HL-60 (cell line): ENCODE results near the gene BMP7.

Experiments used
- DNase-seq, 2 experiments: peaks; one replicate each; pipeline ENCODE4 v3.0.0-alpha.2; 2010 to 2020; ENCODE audit warnings: low read depth in 1 of 2, low spot score in 1 of 2
- H3K27ac ChIP-seq: fragments of 250-450 bp; sonication (Bioruptor Pico); replicated peaks from 2 replicates; pipeline ENCODE4 v1.5.1; 2020; ENCODE audit warnings: mild to moderate bottlenecking, moderate library complexity
- H3K27me3 ChIP-seq: fragments of 250-450 bp; sonication (Bioruptor Pico); 2 replicates; pipeline ENCODE4 v1.5.1; 2021; ENCODE audit warnings: mild to moderate bottlenecking, moderate library complexity; ENCODE audit not compliant: insufficient read depth, poor library complexity, severe bottlenecking
- H3K4me3 ChIP-seq: replicated peaks from 2 replicates; pipeline ENCODE4 v1.5.1; 2011; ENCODE audit warnings: mild to moderate bottlenecking, control low read depth, low read length; ENCODE audit not compliant: insufficient read depth
- CTCF ChIP-seq: IDR thresholded peaks from one replicate; pipeline ENCODE4 v1.5.1; 2011; ENCODE audit warnings: low read length, control low read depth, inconsistent platforms; ENCODE audit not compliant: insufficient read depth
- GABPA ChIP-seq: IDR thresholded peaks from 2 replicates; pipeline ENCODE4 v1.6.1; 2012; ENCODE audit warnings: low read depth
- POLR2AphosphoS5 ChIP-seq: IDR thresholded peaks from 2 replicates; pipeline ENCODE4 v1.6.1; 2012; ENCODE audit warnings: low read depth
- REST ChIP-seq: IDR thresholded peaks from 2 replicates; pipeline ENCODE4 v1.6.1; 2012; ENCODE audit warnings: low read depth; ENCODE audit not compliant: insufficient replicate concordance
- SPI1 ChIP-seq: IDR thresholded peaks from 2 replicates; pipeline ENCODE4 v1.6.1; 2012; ENCODE audit warnings: low read depth, mild to moderate bottlenecking, borderline replicate concordance

BMP7 gene

DNA sequence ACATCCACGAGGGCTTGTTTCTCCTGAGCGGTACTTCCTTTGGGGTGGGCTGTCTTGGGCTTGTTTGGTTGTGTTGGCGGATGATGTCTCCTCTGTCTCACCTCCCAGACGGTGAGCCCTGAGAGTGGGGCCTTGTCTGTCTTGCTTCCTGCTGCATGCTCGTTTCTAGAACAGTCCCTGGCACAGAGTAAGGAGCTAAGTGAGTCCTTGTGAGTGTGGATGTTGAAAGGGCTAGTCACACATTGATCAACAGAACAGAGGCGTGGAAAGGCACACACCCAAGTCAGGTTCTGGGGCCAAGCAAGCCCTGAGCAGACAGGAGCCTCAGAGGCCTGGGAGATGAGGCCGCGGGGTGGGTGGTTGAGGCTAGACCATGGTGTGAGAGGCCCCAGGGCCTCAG is 111.0 kb downstream of the BMP7 start:
- Histone ChIP-seq H3K4me3 (no peak overlapping the region), H3K27me3 (peaks cover 4% of the 10 kb centered on the region), H3K27ac (no peak overlapping the region)
- DNase-seq = no peak
- TF ChIP-seq SPI1 (no peak), POLR2AphosphoS5 (no peak), GABPA (no peak), REST (no peak), CTCF (no peak)

DNA sequence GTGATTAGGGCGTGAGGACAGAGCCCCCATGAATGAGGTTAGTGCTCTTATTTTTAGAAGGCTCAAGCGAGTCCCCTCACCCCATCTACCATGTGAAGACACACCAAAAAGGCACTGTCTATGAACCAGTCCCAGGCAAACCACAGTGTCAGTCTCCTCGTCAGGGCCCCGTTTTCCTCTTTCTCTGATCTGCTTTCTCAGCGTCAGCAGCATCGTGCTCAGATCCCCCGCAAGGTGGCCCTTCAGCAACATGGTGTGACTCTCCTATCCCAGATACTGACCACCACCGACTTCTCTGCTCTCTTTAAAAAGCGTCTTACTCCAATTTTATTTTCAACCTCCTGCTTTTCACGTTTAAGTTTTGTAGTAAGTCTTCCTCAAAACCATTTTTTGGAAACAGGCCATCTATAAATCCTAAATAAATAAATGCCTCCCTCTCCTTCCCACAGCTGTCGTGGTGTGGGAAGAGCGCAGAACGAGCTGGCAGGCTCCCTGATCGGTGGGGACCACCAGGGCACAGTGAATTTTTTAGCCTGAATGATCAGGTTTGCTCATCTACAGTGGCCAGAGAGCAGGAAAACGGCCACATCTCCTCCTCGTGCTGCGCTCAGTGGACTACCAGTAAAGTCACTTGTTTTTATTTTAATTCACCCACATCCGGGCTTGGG is 113.1 kb downstream of the BMP7 start:
- peaks cover 9% of the 10 kb centered on the region for H3K27me3 ChIP-seq
- H3K4me3 ChIP-seq = no peak overlapping the region
- no peak for DNase-seq
- TF ChIP-seq SPI1 = no peak
- TF ChIP-seq POLR2AphosphoS5 = no peak
- TF ChIP-seq CTCF = no peak
- no peak for TF ChIP-seq REST
- no peak for TF ChIP-seq GABPA
- no peak overlapping the region for H3K27ac ChIP-seq

GRCh38 chr20:57152557-57152956 is 113.9 kb downstream of the BMP7 start:
- Histone ChIP-seq H3K27ac (no peak overlapping the region), H3K27me3 (peaks cover 9% of the 10 kb centered on the region), H3K4me3 (no peak overlapping the region)
- no peak for DNase-seq
- TF ChIP-seq CTCF (no peak), POLR2AphosphoS5 (no peak), GABPA (no peak), REST (no peak), SPI1 (no peak)
